HG03039 (cell line): ENCODE results near the gene CALB2.
"Not testable (repeated sequence)": the region's sequence is repeated elsewhere in the genome, so short reads cannot be mapped to it uniquely, and the experiment has no call there.

Experiments used
- ATAC-seq: cut with Tn5 transposase; IDR thresholded peaks from one replicate; pipeline ENCODE4 v1.9.1; 2021; ENCODE audit warnings: mild to moderate bottlenecking, moderate library complexity; ENCODE audit not compliant: unreplicated experiment

The CALB2 gene

DNA sequence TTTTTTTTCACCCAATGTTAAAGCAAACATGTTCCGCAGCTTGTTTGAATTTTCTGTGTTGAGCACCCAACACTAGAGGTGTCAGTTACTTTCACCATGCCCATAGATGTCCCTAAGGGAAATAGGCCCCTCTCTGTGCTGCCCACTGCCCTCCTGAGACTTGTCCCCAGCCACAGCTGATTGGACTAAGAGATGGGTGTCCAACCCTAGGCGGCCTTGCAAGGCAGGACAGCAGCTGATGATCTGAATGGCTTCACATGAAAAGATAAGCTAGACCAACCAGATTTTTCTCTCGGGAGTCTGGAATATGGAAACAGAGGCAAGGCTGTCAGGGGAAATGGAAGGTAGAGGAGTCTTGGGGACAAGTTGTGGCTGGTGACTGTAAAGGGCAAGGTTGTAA lies 6.1 kb upstream of the CALB2 start:
- ATAC-seq: no peak

DNA sequence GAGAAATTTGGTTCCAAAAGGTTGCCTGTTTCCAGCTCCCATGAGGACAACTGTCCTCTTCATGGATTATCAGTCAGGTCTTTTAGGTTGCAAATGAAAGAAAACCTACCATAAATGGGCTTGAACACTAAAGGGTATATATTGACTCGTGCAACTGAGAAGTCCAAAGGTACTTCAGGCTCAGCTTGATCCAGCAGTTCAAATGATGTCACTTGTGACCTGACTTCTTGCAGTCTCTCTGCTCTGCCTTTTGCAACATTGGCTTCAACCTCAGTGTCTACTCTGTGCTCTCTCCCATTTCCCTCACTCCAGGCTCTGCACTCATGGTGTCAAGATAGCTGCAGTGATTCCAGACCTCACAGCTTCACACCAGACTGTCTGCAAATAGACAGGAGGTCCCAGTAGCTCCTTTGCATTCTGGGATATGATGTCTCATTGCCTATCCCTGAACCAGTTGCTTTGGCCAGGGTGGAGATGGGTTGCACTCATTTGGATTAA lies 5.5 kb upstream of the CALB2 start:
- ATAC-seq: no peak

DNA sequence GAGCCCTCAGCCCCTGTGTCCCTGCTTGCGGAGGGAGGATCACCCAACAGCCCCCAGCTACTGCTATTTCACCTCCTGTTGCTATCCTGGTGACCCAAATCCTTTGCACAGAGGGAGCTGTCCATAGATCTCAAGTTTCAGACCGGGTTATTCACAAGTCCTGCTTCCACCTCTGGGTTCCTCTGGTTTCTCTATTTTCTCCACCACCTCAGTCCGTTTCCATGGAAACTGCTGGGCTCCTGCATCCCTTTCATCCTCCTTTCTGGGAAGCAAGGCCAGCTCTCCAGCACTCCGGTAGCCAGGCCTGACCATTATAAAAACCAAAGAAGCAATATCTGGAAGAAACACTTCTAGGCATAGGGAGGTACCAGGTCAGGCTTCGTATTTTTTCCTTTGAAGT lies 4.8 kb upstream of the CALB2 start:
- ATAC-seq: no peak

DNA sequence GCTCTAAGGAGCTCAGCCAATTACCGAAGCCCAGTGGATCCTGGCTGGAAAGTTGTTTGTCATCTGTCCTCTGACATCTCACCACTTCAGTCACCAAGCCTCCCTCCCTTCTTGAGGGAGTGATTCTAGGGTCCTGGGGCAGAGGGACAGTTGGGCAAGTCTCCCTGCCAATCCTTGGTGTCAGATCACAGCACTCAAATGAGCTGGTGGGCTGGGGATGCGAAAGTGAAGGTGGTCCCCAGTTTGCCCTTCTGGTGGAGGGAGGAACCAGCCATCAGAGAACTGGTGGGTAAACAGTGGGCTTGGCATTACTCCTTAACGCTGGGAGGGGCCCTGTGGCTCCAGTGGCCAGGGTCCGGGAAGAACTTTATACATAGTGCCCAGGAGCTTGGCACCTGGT lies 4.4 kb upstream of the CALB2 start:
- ATAC-seq: no peak

DNA sequence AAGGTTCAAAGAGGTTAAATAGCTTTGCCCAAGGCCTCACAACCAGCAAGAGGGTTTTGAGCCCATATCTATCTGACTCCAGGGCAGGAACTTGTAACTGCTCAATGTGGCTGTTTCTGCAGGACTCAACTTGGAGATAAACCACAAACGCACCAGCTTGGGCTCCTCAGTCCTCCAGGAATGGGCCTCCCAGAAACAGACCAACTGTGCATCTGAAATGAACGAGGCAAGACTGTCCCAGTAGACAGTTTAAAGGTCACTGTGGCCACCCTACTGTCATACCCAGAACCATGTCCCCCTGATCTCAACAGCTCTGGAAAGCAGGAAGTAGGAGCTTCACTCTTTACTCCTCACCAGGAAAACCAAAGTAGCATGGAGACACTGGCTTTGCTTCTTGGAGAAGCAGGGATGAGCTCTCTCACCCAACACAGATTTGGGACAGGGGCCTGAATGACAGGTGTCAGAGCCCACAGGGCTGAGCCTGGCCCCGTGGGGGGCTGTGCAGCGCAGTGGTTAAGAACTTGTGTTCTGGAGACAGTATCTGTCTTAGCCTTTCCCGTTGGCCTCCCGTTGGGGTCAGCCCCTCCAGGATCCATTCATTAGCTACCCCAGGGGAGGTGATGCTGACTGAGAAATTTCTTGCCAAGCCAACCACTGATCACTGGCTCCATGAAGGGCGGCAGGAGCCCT lies 2.3 kb upstream of the CALB2 start:
- no peak for ATAC-seq

DNA sequence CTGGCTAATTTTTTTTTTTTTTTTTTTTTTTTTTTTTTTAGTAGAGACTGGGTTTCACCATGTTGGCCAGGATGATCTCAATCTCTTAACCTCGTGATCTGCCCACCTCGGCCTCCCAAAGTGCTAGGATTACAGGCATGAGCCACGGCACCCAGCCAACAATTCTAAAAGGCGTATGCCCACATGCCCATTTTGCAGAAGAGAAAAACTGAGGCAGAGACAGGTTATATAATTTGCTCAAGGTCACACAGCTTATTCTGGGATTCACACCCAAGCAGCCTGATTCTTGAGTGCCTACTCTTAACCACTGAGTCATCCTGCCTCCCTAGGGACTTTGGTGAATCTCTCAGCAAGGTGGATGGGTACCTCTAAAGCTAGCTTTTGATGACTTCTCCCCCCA lies 1.6 kb upstream of the CALB2 start:
- not testable (repeated sequence) for ATAC-seq

DNA sequence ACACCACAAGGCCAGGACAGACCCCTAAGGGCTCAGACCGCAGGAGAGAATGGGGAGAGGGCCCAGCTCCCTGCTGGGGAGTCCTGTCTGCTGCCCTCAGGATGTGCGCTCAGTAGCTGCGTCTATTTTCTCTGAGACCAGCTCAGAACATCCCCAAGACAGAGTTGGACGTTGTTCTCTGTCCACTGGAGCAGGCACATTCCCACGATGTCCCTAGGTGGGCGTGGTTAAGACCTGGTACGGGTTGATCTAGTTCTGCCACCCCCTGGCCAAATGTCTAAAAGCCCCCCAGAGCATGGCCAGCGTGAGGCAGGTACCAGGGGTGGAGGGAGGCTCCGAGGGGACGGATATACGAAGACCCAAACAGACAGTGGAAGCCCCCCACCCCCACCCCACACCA lies 842 bp upstream of the CALB2 start:
- no peak for ATAC-seq

DNA sequence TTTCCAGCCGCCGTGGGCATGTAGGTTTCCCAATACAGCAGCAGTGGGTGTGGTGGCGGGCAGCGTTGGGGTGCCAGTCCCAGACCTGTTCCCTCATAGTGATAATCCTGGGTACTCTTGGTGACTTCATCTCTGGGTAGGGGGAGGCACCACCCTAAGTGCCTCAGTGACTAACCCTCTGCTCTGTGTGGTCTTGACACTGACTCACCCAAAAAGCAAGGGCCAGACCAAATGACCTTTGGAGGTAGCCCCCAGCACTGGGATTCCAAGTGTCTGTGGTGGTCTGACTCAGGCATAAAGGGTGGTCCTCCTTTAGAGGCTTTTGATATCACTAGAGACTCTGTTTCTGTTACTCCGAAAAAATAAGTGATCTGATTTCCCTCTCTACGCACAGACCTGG lies 908 bp downstream of the CALB2 start:
- ATAC-seq: no peak

DNA sequence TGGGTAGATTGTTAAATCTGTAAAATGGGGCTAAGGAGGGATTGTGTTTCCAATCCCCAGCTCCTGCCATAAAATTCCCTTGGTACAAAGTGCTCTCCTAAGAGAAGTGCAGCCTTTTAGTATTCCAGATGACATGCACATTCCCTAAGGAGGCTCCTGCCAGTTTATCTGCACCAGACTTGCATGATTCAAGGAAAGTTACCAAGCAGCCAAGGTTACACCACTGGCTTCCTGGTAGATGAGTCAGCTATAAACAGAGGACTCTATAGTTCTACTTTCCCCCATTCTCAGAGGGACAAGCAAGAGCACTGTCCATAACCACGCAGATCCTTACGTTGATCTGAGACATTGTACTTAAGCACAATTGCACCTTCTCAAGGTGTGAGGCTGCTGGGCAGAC lies 1.9 kb downstream of the CALB2 start:
- ATAC-seq: no peak

DNA sequence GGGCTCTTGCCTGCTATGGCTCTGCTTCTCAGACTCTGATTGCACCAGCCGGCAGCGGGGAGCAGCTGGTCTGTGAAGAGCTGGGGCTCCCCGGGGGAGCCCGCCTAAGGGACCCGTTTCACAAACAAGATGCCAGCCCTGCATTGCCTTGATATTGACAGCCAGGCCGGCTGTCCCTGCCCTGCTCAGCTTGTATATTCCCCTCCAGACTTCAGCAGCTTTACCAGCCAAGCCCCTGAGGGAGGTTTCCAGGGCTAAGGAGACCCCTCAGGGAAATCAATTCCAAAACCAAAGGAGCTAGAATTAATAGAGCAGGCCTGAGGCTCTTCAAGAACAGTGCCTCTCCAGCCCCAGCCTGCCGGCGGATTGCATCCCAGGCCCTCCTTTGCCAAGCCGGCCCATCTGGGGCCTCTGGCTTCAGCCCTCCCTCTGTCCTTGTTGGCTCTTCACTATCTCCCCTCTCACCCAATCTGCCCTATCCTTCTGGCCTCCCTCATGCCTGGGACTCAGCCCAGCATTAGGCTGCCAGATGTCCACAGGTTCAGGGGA lies 5.7 kb downstream of the CALB2 start:
- ATAC-seq: no peak

DNA sequence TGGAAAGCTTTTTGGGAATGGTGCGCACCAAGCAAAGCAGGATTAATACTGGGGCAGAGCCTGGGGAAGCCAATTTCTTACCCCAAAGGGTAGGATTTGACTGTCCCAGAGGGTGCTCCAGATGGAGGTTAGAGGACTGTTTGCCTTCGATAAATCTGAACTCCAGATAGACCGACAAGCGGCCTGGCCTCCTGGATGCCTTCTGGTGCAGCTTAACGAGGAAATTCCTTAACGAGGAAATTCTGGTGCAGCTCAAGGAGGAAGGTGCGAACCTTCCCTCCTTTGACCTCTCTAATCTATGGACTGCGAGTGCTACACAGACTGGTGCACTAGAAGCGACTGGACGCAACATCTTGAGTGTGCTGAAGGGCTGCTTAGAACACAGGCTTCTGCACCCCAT lies 6.5 kb downstream of the CALB2 start:
- ATAC-seq: no peak

DNA sequence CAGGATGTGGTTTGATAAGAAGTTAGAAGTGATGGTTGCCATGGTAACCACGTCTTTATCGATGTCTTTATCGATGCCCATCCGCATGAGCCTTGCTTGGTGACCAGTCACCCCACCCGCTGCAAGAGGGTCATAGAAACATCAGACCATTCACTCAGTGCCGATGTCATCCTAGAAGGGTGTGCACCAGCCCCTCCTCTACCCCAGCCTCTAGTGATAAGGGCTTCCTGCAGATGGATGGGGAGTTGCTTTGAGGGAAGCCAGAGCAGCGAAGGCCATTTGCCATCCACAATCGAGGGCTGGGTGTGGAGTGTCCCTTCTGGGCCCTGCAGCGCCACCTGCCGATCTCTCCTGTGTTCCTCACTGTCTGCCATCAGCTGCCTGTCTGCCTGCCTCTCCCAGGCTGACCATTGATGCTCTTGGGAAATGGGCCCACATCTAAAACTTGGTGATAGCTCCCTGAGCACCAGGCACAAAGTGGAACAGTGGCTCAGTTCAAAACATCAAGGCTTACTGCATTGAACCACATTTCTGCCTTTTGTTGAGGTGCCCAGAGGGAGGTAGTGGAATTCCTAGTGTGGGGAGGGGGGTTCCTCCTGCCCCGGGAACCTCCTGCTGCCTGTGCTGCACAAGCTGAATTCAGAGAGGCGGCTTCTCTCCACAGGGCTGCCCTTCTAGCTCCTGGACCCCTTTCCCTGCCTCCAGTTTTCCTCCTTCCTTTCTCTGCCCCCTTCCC lies 8.9 kb downstream of the CALB2 start:
- ATAC-seq: no peak

DNA sequence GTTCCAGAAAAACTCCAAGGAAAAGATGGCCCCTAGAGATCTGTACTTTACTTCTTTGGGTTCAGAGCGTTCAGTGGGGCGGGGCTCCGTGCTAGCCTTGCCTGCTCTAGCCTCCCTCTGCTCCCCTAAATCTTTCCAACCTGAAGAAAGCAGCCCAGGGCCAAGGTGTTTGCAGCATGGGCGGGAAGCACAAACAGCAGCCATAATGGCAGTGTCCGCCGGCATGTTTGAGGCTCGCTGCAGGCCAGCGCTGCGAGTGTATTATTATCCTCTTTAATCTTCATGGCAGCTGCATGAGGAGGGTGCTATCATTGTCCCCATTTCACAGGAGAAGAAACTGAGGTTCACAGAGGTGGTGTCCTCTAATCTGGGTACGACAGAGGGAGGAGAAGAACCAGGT lies 10.4 kb downstream of the CALB2 start:
- no peak for ATAC-seq

DNA sequence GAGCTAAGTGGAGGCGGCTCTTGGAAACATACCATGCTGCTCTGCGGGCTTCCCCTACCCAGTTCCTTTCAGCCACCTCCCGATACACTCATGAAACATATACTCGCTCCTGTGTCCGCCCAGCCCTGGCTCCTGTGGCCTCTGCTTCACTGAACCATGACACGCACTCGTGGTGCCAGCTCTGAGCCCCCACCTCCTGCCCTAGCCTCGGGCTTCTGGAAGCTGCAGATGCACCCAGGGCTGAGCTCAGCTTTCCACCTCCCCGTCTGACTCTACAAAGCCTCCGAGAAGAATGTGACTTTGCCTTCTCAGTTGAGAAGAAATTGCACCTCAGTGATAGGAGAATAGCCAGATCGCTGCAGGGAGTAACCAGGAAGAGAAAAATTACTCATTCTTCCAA lies 11.0 kb downstream of the CALB2 start:
- no peak for ATAC-seq

DNA sequence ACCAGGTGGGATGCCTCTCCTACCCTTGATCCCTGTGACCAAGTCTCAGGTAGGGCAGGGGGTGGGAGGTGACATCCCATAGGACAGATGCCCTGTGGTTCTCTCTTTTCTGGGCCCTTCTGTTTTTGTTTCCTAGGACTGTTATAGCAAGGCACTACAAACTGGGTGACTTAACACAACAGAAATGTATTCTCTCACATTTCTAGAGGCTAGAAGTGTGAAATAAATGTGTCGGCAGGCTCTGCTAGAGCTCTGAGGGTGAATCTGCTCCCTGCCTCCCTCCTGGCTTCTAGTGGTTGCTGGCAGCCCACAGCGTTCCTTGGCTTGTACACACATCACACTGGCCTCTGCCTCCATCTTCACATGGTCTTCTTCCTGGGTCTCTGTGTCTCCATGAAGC lies 12.7 kb downstream of the CALB2 start:
- no peak for ATAC-seq

DNA sequence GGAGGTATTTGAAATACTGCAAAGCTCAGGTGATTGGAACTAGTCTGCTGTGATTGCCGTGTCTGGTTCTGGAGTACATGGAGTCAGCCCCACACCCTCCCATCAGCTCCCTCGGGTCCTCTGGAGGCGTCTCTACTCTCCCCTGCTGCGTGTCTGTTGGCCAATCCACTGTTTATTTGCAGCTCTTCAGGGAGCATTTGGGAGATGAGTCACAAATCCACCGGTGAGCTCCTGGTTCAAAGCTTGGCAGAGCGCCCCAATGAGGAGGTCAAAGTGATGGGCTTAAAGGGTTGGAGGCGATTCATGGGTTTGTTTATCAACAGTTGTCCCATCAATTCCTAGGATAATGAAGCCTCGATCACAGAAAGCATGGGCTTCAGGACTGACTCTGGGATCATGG lies 14.6 kb downstream of the CALB2 start:
- ATAC-seq: no peak

DNA sequence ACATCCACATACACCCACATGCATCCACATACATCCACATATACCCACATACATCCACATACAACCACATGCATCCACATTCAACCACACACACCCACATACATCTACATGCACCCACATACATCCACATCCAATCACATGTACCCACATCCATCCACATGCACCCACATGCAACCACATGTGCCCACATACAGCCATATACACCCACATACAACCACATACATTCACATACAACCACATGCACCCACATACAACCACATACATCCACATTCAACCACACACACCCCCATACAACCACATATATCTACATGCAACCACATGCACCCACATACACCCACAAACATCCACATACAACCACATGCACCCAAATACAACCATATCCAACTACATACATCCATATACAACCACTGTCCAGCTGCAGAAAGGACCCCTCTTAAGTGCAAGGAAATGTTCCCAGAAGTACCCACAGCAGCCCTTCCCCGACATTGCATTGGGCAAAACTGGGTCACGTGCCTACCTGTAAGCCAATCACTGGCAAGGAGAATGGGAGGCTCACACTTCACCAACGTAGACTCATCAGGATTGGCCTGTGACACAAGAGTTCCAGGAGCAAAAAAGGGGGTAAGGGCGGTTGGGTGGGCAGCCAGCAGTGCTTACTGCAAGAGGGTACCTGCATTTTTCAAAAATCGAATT lies 18.1 kb downstream of the CALB2 start:
- no peak for ATAC-seq

DNA sequence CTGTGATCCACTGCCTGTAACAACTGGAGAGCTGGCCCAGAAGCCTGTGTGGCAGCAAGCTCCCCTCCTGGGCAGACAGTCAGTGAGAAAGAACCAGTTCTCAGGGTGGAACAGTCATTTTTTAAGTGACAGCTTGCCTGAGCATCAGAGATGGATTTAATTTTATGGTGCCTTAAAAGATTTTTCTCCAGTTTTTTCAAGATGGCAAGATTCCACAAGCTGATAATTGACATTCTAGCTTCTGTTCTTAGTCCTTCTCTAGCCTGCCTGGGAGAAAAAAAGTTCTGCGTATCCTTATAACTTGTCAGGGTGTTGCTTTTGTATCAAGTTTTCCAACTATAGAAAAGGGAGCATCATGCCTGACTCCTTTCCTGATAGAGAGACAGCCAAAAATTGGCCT lies 21.2 kb downstream of the CALB2 start:
- ATAC-seq: no peak

DNA sequence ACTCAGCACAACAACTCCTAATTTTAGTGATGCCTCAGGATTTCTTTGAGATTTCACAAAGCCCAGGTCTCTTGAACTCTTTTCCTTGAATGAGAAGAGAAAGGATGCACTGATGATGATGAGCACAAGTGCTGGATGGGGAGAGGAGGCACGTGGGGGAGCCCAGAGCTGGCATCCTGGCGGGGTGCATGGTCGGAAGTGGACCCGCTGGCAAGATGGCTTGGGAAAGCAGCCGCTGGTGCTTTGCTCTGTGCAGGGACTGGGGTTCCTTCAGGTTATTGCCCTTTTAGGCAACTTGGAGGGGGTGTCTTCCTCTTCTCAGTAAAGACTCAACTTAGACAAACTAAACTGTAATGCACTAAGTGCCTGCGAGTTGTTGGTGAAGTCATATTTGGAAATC lies 22.3 kb downstream of the CALB2 start:
- no peak for ATAC-seq

DNA sequence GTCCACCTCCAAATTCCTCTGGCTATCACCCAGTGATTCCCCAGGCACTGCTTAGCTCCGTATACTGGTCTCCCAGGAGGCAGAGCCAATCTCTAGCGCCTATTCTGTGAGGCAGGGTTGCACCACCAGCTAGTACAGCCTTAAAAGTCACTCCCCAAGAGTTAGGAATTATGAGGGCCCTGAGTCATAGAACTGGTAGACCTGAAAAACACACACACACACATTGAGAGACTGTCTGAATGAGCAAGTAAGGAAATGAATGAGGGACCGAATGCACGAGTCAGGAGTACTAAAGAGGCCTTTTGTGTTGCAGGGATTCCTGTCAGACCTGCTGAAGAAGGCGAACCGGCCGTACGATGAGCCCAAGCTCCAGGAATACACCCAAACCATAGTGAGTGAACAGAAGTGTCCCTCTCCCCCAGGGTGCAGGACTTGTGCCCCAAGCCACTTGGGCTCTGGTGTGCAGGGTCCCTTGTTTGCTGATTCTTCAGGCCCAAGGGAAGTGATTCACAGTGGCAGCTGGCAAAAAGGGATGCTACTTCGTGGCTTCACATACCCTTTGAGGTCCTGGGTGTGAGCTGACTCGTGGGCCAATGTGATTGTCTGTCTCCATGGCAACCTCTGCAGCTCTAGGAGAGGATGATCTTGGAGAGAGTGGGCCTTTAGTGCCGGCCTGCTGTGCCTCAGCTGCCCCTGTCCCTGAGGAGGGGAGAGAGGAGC lies 24.7 kb downstream of the CALB2 start:
- no peak for ATAC-seq

DNA sequence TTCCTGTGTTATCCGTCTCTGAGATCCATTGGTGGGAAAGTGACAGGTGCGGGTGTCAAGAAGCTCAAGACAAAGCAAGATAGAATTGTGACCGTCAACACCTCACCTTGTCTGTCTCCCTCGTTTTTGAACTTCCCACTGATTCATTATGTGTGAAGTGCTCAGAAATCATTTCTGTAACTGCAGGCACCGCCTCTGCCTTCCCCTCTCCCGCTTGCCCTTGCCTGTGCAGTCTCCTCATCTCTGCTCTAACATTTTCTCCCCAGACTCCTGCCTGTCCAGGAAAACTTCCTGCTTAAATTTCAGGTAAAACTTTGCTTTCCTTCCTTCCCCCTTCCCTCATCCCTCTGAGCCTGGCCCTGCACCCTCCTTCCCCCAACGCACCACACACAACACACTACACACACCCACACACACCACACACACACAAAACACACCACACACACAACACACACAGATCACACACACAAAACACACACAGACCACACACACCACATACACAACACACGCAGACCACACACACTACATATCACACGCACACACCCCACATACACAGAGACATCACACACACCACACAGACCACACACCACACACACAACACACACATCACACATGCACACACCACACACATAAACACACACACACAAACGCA lies 25.7 kb downstream of the CALB2 start:
- no peak for ATAC-seq
